Measurements from ENCODE around the gene SLC7A5.
"Not testable (repeated sequence)": the region's sequence is repeated elsewhere in the genome, so short reads cannot be mapped to it uniquely, and the experiment has no call there.

DNA sequence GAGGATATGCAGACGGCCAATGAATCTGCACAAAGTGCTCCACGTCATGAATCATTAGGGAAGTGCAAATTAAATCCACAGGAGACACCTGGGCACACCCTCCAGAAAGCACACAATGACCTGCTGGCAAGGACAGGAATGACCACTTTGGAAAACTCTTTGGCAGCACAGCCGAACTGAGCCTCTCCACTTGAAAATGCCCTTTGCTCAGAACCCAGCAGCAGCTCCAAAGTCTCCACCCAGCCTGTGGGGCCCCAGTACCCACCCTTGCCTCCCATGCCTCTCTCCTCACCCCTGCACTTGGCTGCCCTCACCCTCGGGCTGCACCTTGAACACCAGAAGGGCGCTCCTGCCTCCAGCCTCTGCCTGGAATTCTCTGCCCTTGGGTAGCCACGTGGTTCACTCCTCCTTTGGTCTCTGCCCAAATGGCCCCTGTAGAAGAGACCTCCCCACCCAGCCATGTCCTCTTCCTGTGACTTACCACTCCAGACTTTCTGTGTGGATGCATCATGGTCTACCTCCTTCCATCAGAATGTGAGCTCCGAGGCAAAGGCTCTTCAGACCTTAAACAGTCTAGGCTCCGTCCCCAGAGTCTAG is 16.2 kb upstream of the SLC7A5 start:
- not testable (repeated sequence) for TF ChIP-seq CTCF, POLR2A (IDR thresholded peaks at IDR 0.05)
